Myocyte (in vitro differentiated cells): ENCODE results near the gene RLN1. TPM values are rescaled to one million over a fixed set of nuclear protein-coding genes. Genes with fewer than 3 reads are reported as not detected.
A peak's percentile ranks its signal among the peaks of the same experiment; 100 is the strongest.
"Not testable (repeated sequence)": the region's sequence is repeated elsewhere in the genome, so short reads cannot be mapped to it uniquely, and the experiment has no call there.

Experiments used
- DNase-seq: peaks from one replicate; pipeline ENCODE4 v3.0.0-alpha.2; 2012; ENCODE audit warnings: low read depth
- total RNA-seq: library from RNA; depleted of rRNA; stranded (reverse); fragments of >200 nt; gene quantifications from 2 replicates; pipeline ENCODE4 v1.2.3, GENCODE V29; 2014

The RLN1 gene
- total RNA-seq, 1 donor from 2014 or later, result not detected

GRCh38 chr9:5326187-5326586 lies 13.5 kb downstream of the RLN1 start:
- DNase-seq, result no peak

- peak; percentile 61 for DNase-seq
These were observed 18.1 kb downstream of the RLN1 start for GRCh38 chr9:5321601-5322000.

DNA sequence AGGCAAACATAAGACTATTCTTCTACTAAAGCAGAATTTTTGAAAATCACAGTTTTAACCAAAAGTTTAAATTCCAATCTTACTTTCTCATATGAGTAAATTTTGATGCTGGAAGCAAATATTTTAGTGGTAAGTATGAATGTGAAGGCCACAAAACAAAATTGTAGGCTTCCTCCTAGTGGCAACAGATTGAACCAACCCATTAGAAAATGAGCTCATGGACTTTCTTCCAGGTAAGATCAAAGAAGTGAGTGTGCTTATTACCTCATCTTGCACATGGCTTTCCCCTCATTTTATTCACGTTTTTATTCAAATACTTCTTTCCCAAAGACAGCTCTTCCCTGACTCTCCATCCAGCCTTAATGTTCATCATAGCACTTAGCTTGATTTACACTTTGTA lies 18.6 kb downstream of the RLN1 start:
- no peak for DNase-seq

- DNase-seq, result not testable (repeated sequence)
These were observed 23.3 kb downstream of the RLN1 start for GRCh38 chr9:5316406-5316805.

GRCh38 chr9:5315187-5315923 lies 24.3 kb downstream of the RLN1 start:
- no peak for DNase-seq

DNA sequence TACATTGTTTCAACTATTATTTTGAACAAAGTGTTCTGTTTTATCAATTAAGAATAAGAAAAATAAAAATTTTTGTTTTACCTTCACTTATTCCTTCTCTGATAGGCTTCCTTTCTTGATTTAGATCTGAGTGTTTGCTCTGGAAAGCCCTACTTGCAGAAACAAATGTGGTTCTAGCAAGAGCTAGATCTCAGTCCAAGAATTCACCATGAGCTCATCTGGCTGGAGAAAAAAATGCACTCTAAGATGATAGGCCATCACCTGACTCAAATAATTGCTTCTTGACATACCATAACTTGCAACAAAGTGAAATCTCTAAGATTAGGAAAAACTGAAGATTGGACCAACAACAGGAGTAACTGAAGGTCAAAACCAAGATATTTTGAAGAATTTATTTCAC lies 28.8 kb downstream of the RLN1 start:
- no peak for DNase-seq

- DNase-seq, result no peak
These were observed 33.9 kb downstream of the RLN1 start for GRCh38 chr9:5305741-5306140.

- DNase-seq, result not testable (repeated sequence)
These were observed 35.6 kb downstream of the RLN1 start, which contains the start of gene RLN2 for GRCh38 chr9:5303840-5304795. TSS of gene RLN2 (minus strand) at chr9:5304716. CDS start at chr9:5304580, 136 bp downstream.

GRCh38 chr9:5301544-5301943 lies 38.1 kb downstream of the RLN1 start:
- DNase-seq, result no peak

- no peak for DNase-seq
These were observed 47.5 kb downstream of the RLN1 start for GRCh38 chr9:5292141-5292540.

GRCh38 chr9:5288591-5288990 lies 51.1 kb downstream of the RLN1 start:
- DNase-seq, result no peak

- no peak for DNase-seq
These were observed 53.4 kb downstream of the RLN1 start for GRCh38 chr9:5286262-5286661.

Other genes starting within 250 kb of the RLN1 start
- gene INSL6, start 154.2 kb downstream of the RLN1 start, total RNA-seq, result not detected in 2 replicates
- not detected in 2 replicates for gene INSL4, start 108.5 kb downstream of the RLN1 start, total RNA-seq
- 1.1 TPM in 1 of 2 replicates, not detected in the other for gene RLN2, start 35.2 kb downstream of the RLN1 start, total RNA-seq
- 45.7 and 46.9 TPM in 2 replicates for gene PLGRKT, start 98.0 kb upstream of the RLN1 start, total RNA-seq
- gene CD274, start 110.7 kb upstream of the RLN1 start, total RNA-seq, result 0.78 and 0.94 TPM in 2 replicates
- 4.1 and 4.7 TPM in 2 replicates for gene PDCD1LG2, start 170.7 kb upstream of the RLN1 start, total RNA-seq